Naive thymus-derived CD4-positive, alpha-beta T cell (primary cell): ENCODE measurements around the gene RAMP3. TPM values are rescaled to one million over a fixed set of nuclear protein-coding genes. Genes with fewer than 3 reads are reported as not detected.
A peak's percentile ranks its signal among the peaks of the same experiment; 100 is the strongest.

Experiments used
- ATAC-seq: fragments of 150-1000 bp; cut with Tn5 transposase; 2 replicates; pipeline ENCODE4 v1.10.0; 2021; ENCODE audit warnings: mild to moderate bottlenecking, moderate library complexity
- CTCF ChIA-PET: fragments of 350-600 bp; sonication (Branson Sonifier 250); formaldehyde crosslinking; loops from one replicate; lab custom pipeline; 2021; ENCODE audit warnings: antibody characterized with exemption; lab: Charles Lee
- POLR2A ChIA-PET: fragments of 350-600 bp; sonication (Branson Sonifier 250); formaldehyde crosslinking; loops from one replicate; lab custom pipeline; 2021; ENCODE audit warnings: antibody characterized with exemption, inconsistent platforms; lab: Charles Lee
- DNase-seq, 9 donors: peaks; one replicate each; pipeline versions ENCODE4 v3.0.0 to v3.0.0-alpha.2; 2020 to 2022; ENCODE audit warnings: mixed read lengths in 1 of 9
- H3K27ac ChIP-seq: one replicate; pipeline ENCODE4 v1.7.0; 2013; ENCODE audit warnings: mild to moderate bottlenecking, low read depth, low read length, moderate library complexity
- H3K27me3 ChIP-seq, 2 donors: one replicate each; pipeline ENCODE4 v1.7.0; 2013; ENCODE audit warnings: low read length in 2 of 2, mild to moderate bottlenecking in 2 of 2, moderate library complexity in 2 of 2; ENCODE audit not compliant: control insufficient read depth in 2 of 2, insufficient read depth in 2 of 2
- H3K36me3 ChIP-seq, 3 experiments: 1 replicate in 2 of 3; 2 replicates in 1 of 3; pipeline ENCODE4 v1.7.0; 2013; ENCODE audit warnings: low read length in 3 of 3, mild to moderate bottlenecking in 3 of 3, moderate library complexity in 1 of 3; ENCODE audit not compliant: insufficient read depth in 3 of 3, control insufficient read depth in 2 of 3
- H3K4me1 ChIP-seq, 2 donors: one replicate each; pipeline ENCODE4 v1.7.0; 2013; ENCODE audit warnings: low read length in 2 of 2, mild to moderate bottlenecking in 2 of 2, moderate library complexity in 1 of 2; ENCODE audit not compliant: control insufficient read depth in 2 of 2, insufficient read depth in 2 of 2
- H3K4me3 ChIP-seq: 2 replicates; pipeline ENCODE4 v1.7.0; 2013; ENCODE audit warnings: mild to moderate bottlenecking, low read length
- H3K9me3 ChIP-seq, 3 experiments: 1 replicate in 2 of 3; 2 replicates in 1 of 3; pipeline ENCODE4 v1.7.0; 2013; ENCODE audit warnings: low read length in 3 of 3; ENCODE audit not compliant: control insufficient read depth in 2 of 3
- H3K27ac Mint-ChIP-seq, 9 donors: one replicate each; pipeline ENCODE4 v1.8.0; 2020 to 2022; ENCODE audit warnings: mixed read lengths in 9 of 9, mild to moderate bottlenecking in 8 of 9, moderate library complexity in 5 of 9, inconsistent platforms in 2 of 9
- H3K27me3 Mint-ChIP-seq, 5 donors: one replicate each; pipeline ENCODE4 v1.8.0; 2021 to 2022; ENCODE audit warnings: mixed read lengths in 5 of 5, mild to moderate bottlenecking in 1 of 5
- H3K36me3 Mint-ChIP-seq, 5 donors: one replicate each; pipeline ENCODE4 v1.8.0; 2020 to 2022; ENCODE audit warnings: mixed read lengths in 5 of 5, mild to moderate bottlenecking in 3 of 5, inconsistent platforms in 1 of 5
- H3K4me1 Mint-ChIP-seq, 7 donors: one replicate each; pipeline ENCODE4 v1.8.0; 2020 to 2022; ENCODE audit warnings: mixed read lengths in 7 of 7, mild to moderate bottlenecking in 3 of 7, inconsistent platforms in 1 of 7
- H3K4me3 Mint-ChIP-seq, 10 donors: one replicate each; pipeline ENCODE4 v1.8.0; 2020 to 2022; ENCODE audit warnings: mild to moderate bottlenecking in 10 of 10, mixed read lengths in 10 of 10, moderate library complexity in 6 of 10, inconsistent platforms in 2 of 10
- H3K9me3 Mint-ChIP-seq, 11 donors: one replicate each; pipeline ENCODE4 v1.8.0; 2020 to 2022; ENCODE audit warnings: mixed read lengths in 11 of 11, mild to moderate bottlenecking in 4 of 11, inconsistent platforms in 1 of 11, moderate library complexity in 1 of 11
- intact Hi-C, 2 donors: fragments of 100-400 bp; cut with micrococcal nuclease; formaldehyde crosslinking; loops; one replicate each; pipeline ENCODE4 v1.15.1; 2023
- polyA plus RNA-seq, 2 donors: library from polyadenylated mRNA; unstranded; fragments of 300-500 nt; fragmentation: Illumina TruSeq; gene quantifications; one replicate each; pipeline ENCODE4 v1.2.3, GENCODE V29; 2021
- total RNA-seq, 6 experiments: library from RNA in 5 of 6; stranded (reverse) in 5 of 6; gene quantifications; 1 replicate in 5 of 6; 2 replicates in 1 of 6; pipeline ENCODE4 v1.2.3 and lab custom pipeline; 2021 to 2026

Gene RAMP3
- total and polyA plus RNA-seq, 7 experiments from 2014 or later, result 0.39 TPM; not detected in 6

DNA sequence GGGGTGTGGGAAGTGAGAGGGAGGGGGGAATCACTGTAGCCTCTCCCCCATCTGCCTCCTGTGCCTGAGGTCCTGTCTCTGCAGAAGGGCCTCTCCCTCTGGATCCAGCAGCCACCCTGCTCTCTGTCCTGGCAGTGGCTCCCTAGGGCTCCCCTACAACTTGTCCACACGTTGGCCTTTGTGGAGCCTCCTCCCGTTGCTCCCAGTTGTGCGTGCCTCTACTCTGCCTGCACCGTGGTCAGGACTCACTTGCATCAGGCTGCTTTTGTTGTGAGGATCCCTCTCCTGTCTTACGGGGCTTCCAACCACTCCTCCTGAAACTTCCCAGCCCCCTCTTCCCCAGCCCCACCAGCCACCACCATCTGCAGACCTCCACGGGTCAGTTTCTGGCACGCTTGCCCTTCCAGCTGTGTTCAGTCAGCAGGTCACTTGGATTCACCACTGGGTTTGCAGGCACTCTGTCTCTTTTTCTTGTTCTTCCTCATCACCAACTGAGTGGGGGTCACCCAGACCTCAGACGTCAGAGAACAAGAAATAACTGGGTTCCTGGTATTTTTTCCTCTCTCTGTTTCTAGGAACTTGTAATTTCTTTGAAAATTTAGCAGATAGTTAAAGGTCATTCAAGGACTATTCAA, 62.3 kb downstream of the RAMP3 start:
- intact Hi-C loops, result no loop called here
- H3K27me3 ChIP-seq, result peaks cover 0 to 2% of the 10 kb centered on the region in 2 donors
- no peak for ATAC-seq
- H3K27me3 Mint-ChIP-seq, result peaks cover 11 to 36% (median 25%) of the 10 kb centered on the region in 5 donors
- H3K36me3 ChIP-seq, result no peaks in the 10 kb centered on the region
- DNase-seq, result peak in 1 of 9 donors; percentile 7
- POLR2A ChIA-PET, result no interaction called here
- no peaks in the 10 kb centered on the region for H3K9me3 Mint-ChIP-seq
- peak overlapping the region in 1 of 9 donors; percentile 38 for H3K27ac Mint-ChIP-seq
- H3K4me3 Mint-ChIP-seq, result no peak overlapping the region
- no peaks in the 10 kb centered on the region for H3K4me1 Mint-ChIP-seq
- H3K4me3 ChIP-seq, result no peak overlapping the region
- CTCF ChIA-PET, result no interaction called here
- no peaks in the 10 kb centered on the region for H3K36me3 Mint-ChIP-seq
- H3K9me3 ChIP-seq, result no peaks in the 10 kb centered on the region
- no peaks in the 10 kb centered on the region for H3K4me1 ChIP-seq
- H3K27ac ChIP-seq, result no peak overlapping the region

DNA sequence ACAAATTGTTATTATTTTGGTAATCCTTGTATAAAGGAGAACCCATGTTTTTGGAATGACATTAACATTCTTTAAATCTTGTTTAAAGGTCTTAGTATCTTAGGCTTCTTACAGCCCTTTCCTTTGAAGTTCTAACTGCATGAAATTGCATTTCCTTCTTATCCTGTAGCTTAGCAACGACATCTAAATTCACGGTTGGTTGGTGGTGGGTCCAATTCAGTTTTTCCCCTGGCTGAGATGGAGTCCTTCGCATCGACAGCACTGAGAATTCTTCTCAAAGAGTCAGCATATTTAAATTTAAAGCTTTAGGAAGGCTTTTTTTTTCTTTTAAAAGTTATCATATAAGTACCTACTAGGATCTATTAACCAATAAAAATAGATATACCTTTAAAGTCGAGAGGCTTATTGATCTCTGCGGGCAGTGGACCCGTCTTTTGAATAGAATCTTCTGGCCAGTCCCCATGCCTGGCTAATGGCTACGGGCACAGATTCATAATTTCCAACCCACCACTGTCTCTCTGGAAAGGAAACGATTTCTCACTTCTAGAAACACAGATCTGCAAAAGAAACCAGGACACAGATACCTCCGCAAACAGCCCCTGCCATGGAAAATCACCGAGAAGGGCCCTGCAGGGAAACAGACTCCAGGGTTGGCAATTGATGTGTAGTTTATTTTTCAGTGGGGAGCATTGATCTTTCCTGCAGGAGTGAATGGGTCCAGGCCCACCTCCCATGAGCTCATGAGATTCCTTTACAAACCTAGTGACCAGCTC, 63.4 kb downstream of the RAMP3 start:
- Histone ChIP-seq H3K27me3 (peaks cover 0 to 2% of the 10 kb centered on the region in 2 donors), H3K27ac (no peak overlapping the region), H3K9me3 (no peaks in the 10 kb centered on the region), H3K36me3 (no peaks in the 10 kb centered on the region), H3K4me3 (no peak overlapping the region), H3K4me1 (no peaks in the 10 kb centered on the region)
- H3K27me3 Mint-ChIP-seq, result peaks cover 7 to 35% (median 19%) of the 10 kb centered on the region in 5 donors
- DNase-seq, result peak in 1 of 9 donors; percentile 4
- H3K4me1 Mint-ChIP-seq, result no peaks in the 10 kb centered on the region
- no peaks in the 10 kb centered on the region for H3K36me3 Mint-ChIP-seq
- H3K9me3 Mint-ChIP-seq, result no peaks in the 10 kb centered on the region
- H3K27ac Mint-ChIP-seq, result no peak overlapping the region
- ChIA-PET CTCF (no interaction called here), POLR2A (no interaction called here)
- H3K4me3 Mint-ChIP-seq, result no peak overlapping the region
- intact Hi-C loops, result no loop called here
- no peak for ATAC-seq

DNA sequence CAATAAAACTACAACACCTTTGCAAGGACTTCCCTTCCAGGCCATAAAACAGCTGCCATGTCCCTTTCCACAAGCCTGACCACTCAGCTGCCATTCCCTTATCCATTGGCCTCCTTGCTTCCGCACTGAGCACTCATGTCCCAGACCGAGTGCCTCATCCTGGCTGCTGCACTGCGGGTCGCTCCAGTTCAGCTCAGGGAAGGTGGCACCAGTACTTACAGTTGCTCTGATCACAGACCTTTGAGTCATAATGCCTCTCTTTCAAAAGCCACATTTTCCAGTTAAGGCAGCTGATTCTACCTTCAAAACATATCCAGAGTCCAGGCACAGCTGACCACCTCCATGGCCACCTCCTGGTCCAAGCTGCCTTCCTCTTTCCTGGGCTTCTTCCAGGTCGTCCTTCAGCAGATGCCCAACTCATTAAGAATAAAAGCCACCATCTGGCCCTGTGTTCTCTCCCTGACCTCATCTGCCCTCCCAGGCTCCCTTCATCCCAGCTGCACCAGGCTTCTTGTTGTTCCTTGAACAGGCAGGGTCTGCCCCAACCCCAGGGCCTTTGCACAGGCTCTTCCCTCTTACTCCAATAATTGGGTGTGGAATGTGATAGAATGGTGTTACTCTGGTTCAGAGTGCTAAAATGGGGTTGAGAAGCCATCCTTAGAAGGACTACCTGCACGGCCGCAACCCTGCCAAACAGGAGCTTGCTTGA, 64.5 kb downstream of the RAMP3 start:
- Mint-ChIP-seq H3K4me1 (no peaks in the 10 kb centered on the region), H3K27me3 (peaks cover 4 to 38% (median 14%) of the 10 kb centered on the region in 5 donors), H3K4me3 (no peak overlapping the region), H3K9me3 (no peaks in the 10 kb centered on the region), H3K27ac (no peak overlapping the region), H3K36me3 (no peaks in the 10 kb centered on the region)
- no peaks in the 10 kb centered on the region for H3K4me1 ChIP-seq
- DNase-seq, result peak in 1 of 9 donors; percentile 13
- peaks cover 0 to 2% of the 10 kb centered on the region in 2 donors for H3K27me3 ChIP-seq
- no peaks in the 10 kb centered on the region for H3K9me3 ChIP-seq
- ATAC-seq, result no peak
- POLR2A ChIA-PET, result no interaction called here
- H3K36me3 ChIP-seq, result no peaks in the 10 kb centered on the region
- CTCF ChIA-PET, result no interaction called here
- no peak overlapping the region for H3K27ac ChIP-seq
- no peak overlapping the region for H3K4me3 ChIP-seq
- intact Hi-C loops, result no loop called here

DNA sequence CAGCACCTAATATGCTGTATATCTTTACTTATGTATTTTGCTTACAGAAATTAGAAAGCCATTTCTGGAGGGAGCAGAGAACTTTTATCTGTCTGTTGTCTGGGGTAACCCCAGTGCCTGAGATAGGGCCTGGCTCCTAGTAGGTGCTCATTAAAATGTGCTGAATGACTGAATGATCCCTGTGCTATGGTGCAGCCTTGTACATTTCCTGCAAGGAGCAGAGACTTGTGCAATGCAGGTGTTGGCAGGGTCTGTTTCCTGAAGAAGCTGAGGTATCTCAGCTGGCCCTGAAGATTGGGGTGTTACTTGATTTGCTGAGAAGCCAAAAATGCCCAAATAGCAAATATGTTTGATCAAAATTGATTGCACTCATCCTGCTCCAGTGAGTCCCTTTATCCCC, 65.5 kb downstream of the RAMP3 start:
- Histone ChIP-seq H3K27ac (no peak overlapping the region), H3K9me3 (no peaks in the 10 kb centered on the region), H3K27me3 (peaks cover 0 to under 1% of the 10 kb centered on the region in 2 donors), H3K4me3 (no peak overlapping the region), H3K4me1 (no peaks in the 10 kb centered on the region), H3K36me3 (no peaks in the 10 kb centered on the region)
- Mint-ChIP-seq H3K36me3 (no peaks in the 10 kb centered on the region), H3K9me3 (peaks cover 0 to 1% (median 0%) of the 10 kb centered on the region in 11 donors), H3K27ac (no peak overlapping the region), H3K4me3 (no peak overlapping the region), H3K27me3 (peaks cover 8 to 40% (median 17%) of the 10 kb centered on the region in 5 donors), H3K4me1 (no peaks in the 10 kb centered on the region)
- DNase-seq (peak in 1 of 9 donors; percentile 14), ATAC-seq (no peak)
- CTCF ChIA-PET, result no interaction called here
- intact Hi-C loops, result no loop called here
- POLR2A ChIA-PET, result no interaction called here

DNA sequence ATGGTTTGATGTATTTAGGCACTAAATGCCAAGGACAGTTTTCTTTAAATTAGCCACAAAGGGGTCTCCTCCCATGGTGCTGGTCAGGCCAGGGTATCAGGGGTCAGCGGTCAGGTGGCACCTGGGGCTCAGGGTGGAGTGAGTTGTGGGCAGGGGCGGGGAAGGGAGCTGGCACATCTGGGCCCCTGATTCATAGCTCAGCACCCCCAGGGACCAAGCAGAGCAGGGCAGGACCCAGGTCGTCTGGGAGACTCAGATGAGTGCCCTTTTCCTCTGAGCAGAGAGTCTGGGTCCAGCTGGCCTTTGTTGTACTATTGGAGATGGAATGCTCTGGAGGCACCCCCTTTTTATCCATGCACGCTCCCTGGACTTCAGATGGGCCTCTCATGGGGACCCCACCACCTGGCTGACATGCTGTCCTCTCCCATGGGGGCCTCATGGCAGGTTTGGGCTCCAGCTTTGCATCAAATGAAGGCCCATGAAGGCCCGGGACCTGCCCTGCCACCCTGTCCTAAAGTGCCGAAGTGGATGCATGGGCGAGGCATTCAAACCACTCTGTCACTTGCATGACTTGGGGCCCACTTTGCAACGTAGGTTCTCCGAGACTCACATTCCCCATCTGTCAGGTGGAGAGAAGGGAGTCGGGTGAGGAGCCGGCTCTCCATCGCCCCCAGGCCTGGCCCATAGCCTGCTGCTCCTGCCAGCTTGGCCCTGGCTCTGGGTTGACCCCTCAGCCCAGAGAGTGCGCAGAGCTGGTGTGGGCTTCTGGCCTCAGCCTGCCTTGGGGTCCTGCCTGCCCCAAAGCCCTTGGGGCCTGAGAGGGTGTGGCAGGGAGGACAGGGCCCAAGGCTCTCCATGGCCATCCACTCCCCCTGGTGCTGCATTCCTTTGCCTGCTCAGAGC, 66.4 kb downstream of the RAMP3 start:
- CTCF ChIA-PET, result interaction anchor here (0.6 kb wide), 1 partner anchor 13 kb away, joined by 3 read pairs; no protein-coding TSS in a partner anchor
- Histone ChIP-seq H3K9me3 (no peaks in the 10 kb centered on the region), H3K27ac (no peak overlapping the region), H3K4me1 (no peaks in the 10 kb centered on the region), H3K4me3 (no peak overlapping the region), H3K27me3 (no peaks in the 10 kb centered on the region), H3K36me3 (no peaks in the 10 kb centered on the region)
- intact Hi-C loops, result no loop called here
- peaks cover 10 to 43% (median 21%) of the 10 kb centered on the region in 5 donors for H3K27me3 Mint-ChIP-seq
- ATAC-seq, result no peak
- no peak overlapping the region for H3K27ac Mint-ChIP-seq
- peak in 1 of 9 donors; percentile 14 for DNase-seq
- H3K9me3 Mint-ChIP-seq, result peaks cover 0 to 1% (median 0%) of the 10 kb centered on the region in 11 donors
- no peaks in the 10 kb centered on the region for H3K36me3 Mint-ChIP-seq
- POLR2A ChIA-PET, result no interaction called here
- H3K4me1 Mint-ChIP-seq, result no peaks in the 10 kb centered on the region
- H3K4me3 Mint-ChIP-seq, result no peak overlapping the region

DNA sequence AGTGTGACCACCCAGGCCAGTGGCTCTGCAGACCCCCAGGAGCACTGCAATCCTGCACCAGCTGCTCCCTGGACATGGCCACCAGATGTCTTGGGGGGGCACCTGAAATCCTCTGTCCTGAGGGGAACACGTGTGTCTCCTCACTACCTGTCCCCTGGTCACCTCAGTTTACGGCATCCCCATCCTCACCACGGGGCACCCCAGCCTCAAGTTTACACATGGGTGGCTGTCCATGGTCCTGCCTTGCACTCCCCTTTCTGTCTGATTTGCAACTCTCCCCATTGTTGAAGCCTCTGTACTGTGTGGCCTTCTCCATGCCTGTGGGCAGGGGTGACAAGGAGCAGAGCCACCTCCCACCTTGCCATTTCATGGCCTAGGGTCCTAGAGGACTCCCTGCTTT, 67.2 kb downstream of the RAMP3 start:
- Histone ChIP-seq H3K9me3 (no peaks in the 10 kb centered on the region), H3K36me3 (no peaks in the 10 kb centered on the region), H3K27ac (no peak overlapping the region), H3K27me3 (no peaks in the 10 kb centered on the region), H3K4me3 (no peak overlapping the region), H3K4me1 (no peaks in the 10 kb centered on the region)
- Mint-ChIP-seq H3K27ac (no peak overlapping the region), H3K27me3 (peaks cover 10 to 40% (median 24%) of the 10 kb centered on the region in 5 donors), H3K36me3 (no peaks in the 10 kb centered on the region), H3K9me3 (peaks cover 0 to 1% (median 0%) of the 10 kb centered on the region in 11 donors), H3K4me3 (no peak overlapping the region), H3K4me1 (no peaks in the 10 kb centered on the region)
- DNase-seq (peak in 1 of 9 donors; percentile 19), ATAC-seq (no peak)
- intact Hi-C loops, result no loop called here
- POLR2A ChIA-PET, result no interaction called here
- CTCF ChIA-PET, result no interaction called here
